HepG2 (cell line): Measurements from ENCODE around the gene MTUS2. TPM values are rescaled to one million over a fixed set of nuclear protein-coding genes. Genes with fewer than 3 reads are reported as not detected.

Experiments
- AGO2 ChIP-seq: fragments of 200-400 bp; formaldehyde crosslinking; optimal IDR thresholded peaks from 2 replicates; pipeline ENCODE3; 2017; ENCODE audit warnings: mild to moderate bottlenecking, low read depth, low read length, moderate library complexity
- CENPX ChIP-seq: sonication (generic); formaldehyde crosslinking; IDR thresholded peaks from 2 replicates; pipeline ENCODE4 v1.9.0; 2021; ENCODE audit warnings: mild to moderate bottlenecking, missing genetic modification reagents, moderate library complexity
- E2F1 ChIP-seq: sonication (generic); formaldehyde crosslinking; IDR thresholded peaks from 2 replicates; pipeline ENCODE4 v1.5.0; 2020; ENCODE audit warnings: missing genetic modification reagents
- PBX2 ChIP-seq: IDR thresholded peaks from 2 replicates; pipeline ENCODE4 v1.6.1; 2016; ENCODE audit warnings: control low read depth
- REST ChIP-seq, 2 experiments: IDR thresholded peaks; 2 replicates each; pipeline ENCODE4 v1.6.1; 2011 to 2012; ENCODE audit warnings: low read length in 2 of 2, borderline replicate concordance in 1 of 2, low read depth in 1 of 2, mild to moderate bottlenecking in 1 of 2, moderate library complexity in 1 of 2
- ZMAT3 ChIP-seq: sonication (generic); formaldehyde crosslinking; conservative IDR thresholded peaks from 2 replicates; pipeline ENCODE4 v1.7.0; 2021; ENCODE audit warnings: missing genetic modification reagents
- ZNF713 ChIP-seq: sonication (generic); formaldehyde crosslinking; IDR thresholded peaks from 2 replicates; pipeline ENCODE4 v1.4.0; 2020; ENCODE audit warnings: mild to moderate bottlenecking, missing genetic modification reagents
- polyA plus RNA-seq, 8 experiments: library from polyadenylated mRNA; depleted of rRNA in 3 of 8; stranded (reverse) in 7 of 8; unstranded in 1 of 8; fragments of >200 nt; fragmentation: Illumina TruSeq in 4 of 8; extraction: Trizol in 4 of 8; gene quantifications; 2 replicates each; pipeline versions ENCODE4 v1.2.1 to v1.2.3, GENCODE V29; 2011 to 2016; ENCODE audit warnings: low read depth in 4 of 8, missing spikeins in 1 of 8, mixed read lengths in 1 of 8; ENCODE audit not compliant: insufficient read depth in 1 of 8
- total RNA-seq, 5 experiments: library from RNA; depleted of rRNA; stranded (reverse); fragments of >200 nt; fragmentation: Illumina TruSeq; extraction: Trizol; gene quantifications; 2 replicates each; pipeline ENCODE4 v1.2.3, GENCODE V29; 2016; ENCODE audit warnings: low read depth in 1 of 5

The MTUS2 gene
- total and polyA plus RNA-seq, 2 of the 13 experiments (the other 11 are each of a cell fraction or from before 2014, with no cell fraction given) = not detected

- TF ChIP-seq REST (IDR thresholded peaks at IDR 0.05; ENCODE audit: borderline replicate concordance in 1 of 2, low read depth in 1 of 2, low read length in 2 of 2) (peak in 1 of 2 experiments; percentile 2; a peak in 1 of 4 replicates), ZNF713 (CRISPR knock-in tag) (no peak), E2F1 (no peak), CENPX (CRISPR knock-in tag) (no peak), ZMAT3 (CRISPR knock-in tag) (no peak), AGO2 (no peak), PBX2 (CRISPR knock-in tag) (no peak)
Observed at GRCh38 chr13:28819735-28820098, 422 bp upstream of the MTUS2 start (continued).
